ENCODE results near the gene HDAC4.

HDAC4 gene

DNA sequence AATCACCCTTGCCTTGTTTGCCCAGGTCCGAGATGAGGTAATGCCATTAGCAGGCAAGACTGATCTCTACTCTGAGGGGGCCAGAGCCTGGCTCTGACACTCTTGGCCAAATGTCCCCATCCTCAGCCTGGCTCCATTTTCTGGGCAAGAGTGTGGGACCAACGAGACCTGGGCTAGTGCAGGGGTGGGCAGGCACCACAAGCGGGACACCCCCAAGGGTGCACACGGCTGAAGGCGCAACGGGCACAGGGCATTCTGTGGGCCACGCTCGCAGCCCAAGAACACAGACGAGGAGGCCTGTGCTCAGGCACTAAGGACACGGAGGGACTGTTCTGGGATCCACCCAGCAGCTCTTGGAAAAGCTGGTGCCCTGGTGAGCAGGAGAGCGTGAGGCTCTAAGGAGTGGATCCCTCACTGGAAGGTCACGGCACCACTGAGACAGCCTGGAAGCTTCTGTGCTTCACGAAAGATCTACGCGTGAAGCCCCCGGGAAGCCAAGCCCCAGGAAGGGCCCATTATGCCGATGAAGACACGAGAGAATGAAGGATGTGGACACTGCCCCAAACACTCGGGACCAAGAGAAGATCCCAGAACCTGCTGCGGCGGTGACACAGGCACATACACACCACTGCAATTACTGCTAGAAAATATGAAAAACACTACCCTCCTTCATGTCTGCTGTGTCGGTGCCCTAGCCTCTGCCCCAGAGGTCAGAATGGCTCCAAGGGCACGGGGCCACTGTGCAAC is 138.2 kb downstream of the HDAC4 start:
- no peak for TF ChIP-seq CTCF (IDR thresholded peaks at IDR 0.05)
- no peak for TF ChIP-seq ZFX (IDR thresholded peaks at IDR 0.05; ENCODE audit: borderline replicate concordance)
- H3K27ac ChIP-seq: no peak overlapping the region

- TF ChIP-seq CTCF (IDR thresholded peaks at IDR 0.05): no peak
- TF ChIP-seq ZFX (IDR thresholded peaks at IDR 0.05; ENCODE audit: borderline replicate concordance): no peak
- no peak overlapping the region for H3K27ac ChIP-seq
Observed at GRCh38 chr2:239261796-239262483, 138.9 kb downstream of the HDAC4 start.

- H3K27ac ChIP-seq: no peak overlapping the region
- TF ChIP-seq ZFX (IDR thresholded peaks at IDR 0.05; ENCODE audit: borderline replicate concordance): no peak
- TF ChIP-seq CTCF (IDR thresholded peaks at IDR 0.05): no peak
Observed at GRCh38 chr2:239261356-239261755, 139.5 kb downstream of the HDAC4 start.

DNA sequence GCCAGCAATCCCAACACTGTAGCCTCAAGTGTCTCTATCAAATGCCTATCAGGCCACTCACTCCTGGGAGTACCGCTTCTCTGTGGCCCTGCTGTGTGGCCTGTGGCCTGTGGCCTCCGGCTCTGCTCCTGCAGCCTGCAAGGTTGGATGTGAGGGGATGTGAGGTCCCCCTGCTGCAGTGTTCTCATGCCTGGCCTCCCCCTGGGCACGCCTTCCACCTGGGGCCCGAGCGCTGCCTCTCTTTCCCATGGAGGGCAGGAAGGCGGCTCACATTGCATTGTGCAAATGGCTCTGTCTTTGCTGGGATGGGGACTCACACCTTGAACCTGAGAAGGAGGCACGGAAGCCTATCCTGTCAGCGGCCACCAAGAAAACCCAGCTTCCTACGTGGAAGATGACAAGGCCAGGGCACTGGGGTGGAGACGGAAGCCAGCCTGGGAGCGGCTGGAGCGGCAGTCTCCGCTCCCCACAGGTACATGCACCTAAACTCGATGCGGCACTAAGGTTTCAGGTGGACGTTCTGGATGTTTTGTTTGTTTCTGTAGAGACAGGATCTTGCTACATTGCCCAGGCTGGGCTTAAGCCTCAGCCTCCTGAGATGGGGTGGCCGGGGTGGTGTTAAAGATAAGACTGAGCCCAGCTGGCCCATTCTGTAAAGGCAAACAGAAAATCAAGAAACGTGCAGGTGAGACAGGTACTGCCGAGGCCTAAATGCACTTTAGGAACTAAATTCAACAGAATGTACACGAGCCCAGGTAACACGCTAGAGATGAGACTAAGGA is 140.1 kb downstream of the HDAC4 start:
- no peak overlapping the region for H3K27ac ChIP-seq
- TF ChIP-seq ZFX (IDR thresholded peaks at IDR 0.05; ENCODE audit: borderline replicate concordance): no peak
- no peak for TF ChIP-seq CTCF (IDR thresholded peaks at IDR 0.05)

DNA sequence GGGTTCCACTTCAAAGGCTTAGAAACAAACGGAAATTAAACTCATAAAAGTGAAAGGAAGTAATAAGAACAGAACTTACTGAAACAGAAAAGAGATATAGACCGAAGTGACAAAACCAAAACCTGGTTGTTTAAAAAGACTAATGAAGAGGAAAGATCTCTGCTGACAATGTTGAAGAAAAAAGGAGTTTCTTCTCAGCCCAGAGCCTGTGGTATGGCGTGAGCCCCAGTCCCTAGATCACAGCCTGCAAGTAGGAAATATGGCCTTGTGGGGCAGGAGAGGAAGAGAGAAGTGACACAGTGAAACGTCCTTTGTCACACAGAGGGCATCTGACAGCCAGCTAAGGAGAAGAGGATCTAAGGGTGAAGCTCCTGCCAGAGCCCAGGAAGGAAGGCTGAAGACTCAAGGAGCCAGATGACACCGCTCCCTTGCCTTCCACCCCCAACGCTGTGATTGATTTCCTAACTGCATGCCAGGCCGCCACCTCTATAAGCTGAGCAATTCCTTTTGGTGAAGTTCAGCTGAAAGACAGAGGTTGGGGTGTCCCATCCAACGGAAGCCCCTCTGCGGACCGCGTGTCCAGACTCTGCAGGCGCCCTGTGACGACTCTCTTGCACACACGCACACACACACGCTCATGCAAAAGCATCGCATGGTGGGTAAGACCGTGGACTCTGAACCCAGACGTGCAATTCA is 141.1 kb downstream of the HDAC4 start:
- TF ChIP-seq CTCF (IDR thresholded peaks at IDR 0.05) (no peak), ZFX (IDR thresholded peaks at IDR 0.05; ENCODE audit: borderline replicate concordance) (no peak)
- H3K27ac ChIP-seq: no peak overlapping the region

- no peak overlapping the region for H3K27ac ChIP-seq
- TF ChIP-seq ZFX (IDR thresholded peaks at IDR 0.05; ENCODE audit: borderline replicate concordance) (no peak), CTCF (IDR thresholded peaks at IDR 0.05) (no peak)
Observed at GRCh38 chr2:239259173-239259572, 141.6 kb downstream of the HDAC4 start.

Measured in 22Rv1 (cell line).